Cerebellar nuclear complex (tissue), 1 donor: ENCODE results near the gene OBI1.
"Not testable (repeated sequence)": the region's sequence is repeated elsewhere in the genome, so short reads cannot be mapped to it uniquely, and the experiment has no call there.

Experiments
- DNase-seq, 2 experiments: peaks; one replicate each; lab custom pipeline; 2025; lab: John Stamatoyannopoulos, UW

Gene OBI1

DNA sequence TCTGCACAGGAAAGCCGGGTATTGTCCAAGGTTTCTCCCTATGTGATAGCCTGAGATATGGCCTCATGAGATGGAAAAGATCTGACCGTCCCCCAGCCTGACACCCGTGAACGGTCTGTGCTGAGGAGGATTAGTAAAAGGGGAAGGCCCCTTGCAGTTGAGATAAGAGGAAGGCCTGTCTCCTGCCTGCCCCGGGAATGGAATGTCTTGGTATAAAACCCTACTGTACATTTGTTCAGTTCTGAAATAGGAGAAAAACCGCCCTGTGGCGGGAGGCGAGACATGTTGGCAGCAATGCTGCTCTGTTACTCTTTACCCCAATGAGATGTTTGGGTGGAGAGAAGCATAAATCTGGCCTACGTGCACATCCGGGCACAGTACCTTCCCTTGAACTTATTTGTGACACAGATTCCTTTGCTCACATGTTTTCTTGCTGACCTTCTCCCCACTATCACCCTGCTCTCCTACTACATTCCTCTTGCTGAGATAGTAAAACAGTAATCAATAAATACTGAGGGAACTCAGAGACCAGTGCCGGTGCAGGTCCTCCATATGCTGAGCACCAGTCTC, 11.8 kb downstream of the OBI1 start:
- DNase-seq: not testable (repeated sequence)

DNA sequence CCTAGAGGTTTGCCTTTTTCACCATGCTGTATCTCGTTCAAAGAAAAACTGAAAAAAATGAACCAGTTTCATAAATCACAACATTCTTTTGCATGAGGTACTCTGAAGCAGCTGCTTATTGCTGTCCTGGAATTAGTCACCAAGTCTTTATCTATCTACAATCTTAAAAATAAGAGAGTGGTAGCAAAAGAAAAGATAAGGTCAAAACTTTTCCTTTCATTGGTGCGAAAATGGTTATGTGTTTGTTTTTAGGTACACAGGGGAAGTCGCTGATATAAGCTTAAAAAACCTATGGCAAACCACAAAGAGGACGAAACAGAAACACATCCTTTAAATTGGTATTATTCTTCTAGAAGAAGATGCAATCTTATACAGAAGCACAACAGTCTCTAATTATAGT, 20.7 kb downstream of the OBI1 start:
- DNase-seq: no peak

DNA sequence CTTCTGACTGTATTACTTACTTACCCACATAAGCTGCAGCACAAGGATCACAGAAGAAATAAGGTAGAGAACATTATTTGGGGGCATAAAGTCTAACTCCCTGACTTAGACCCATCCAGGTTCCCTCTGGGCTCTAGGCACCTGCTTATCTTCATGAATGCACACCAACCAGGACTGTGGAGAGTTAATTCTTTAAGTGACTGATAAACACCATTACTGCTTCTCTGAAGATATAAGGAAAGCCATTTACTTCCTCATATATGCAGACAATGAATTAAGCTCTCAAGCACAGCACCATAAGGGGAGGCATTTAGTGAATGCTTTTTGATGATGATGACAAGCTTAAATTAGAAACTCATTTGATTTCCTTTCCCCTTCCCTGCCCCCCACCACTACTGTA, 22.5 kb downstream of the OBI1 start:
- no peak for DNase-seq

DNA sequence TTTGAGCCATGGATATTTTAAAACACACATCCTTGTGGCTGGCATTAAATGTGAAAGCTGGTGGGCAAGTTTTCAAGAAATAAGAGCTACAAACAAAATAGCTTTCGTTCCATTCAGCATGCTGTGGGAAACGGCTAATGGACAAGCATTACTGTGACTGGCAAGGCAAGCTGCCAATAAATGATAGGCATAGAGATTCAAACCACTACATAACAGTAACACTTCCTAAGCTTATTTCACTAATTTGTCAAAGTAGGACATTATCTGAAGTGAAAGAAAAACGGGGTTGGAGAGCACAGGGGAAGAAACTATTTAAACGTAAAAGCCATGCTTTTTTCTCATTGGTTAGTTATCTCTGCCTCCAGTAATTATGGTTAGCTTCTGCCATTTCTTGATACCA, 26.0 kb downstream of the OBI1 start:
- DNase-seq: no peak

DNA sequence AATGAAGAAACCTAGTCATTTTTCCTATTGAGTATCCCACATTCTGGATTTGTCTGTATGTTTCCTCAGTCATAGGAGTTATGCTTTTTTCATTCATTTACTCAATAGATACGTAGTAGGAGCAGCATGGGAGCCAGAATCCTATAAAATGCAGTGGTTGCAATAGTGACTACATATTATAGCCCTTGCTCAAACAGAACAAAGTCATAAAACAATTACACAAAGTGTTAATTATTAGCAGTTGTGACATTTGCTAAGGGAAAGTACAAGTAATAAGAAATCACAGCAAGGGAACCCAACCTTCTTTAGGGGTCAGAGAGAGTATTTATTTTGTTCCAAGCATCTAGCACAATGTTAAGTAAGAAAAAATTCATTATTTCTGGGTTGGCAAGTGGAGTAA, 27.9 kb downstream of the OBI1 start:
- no peak for DNase-seq

DNA sequence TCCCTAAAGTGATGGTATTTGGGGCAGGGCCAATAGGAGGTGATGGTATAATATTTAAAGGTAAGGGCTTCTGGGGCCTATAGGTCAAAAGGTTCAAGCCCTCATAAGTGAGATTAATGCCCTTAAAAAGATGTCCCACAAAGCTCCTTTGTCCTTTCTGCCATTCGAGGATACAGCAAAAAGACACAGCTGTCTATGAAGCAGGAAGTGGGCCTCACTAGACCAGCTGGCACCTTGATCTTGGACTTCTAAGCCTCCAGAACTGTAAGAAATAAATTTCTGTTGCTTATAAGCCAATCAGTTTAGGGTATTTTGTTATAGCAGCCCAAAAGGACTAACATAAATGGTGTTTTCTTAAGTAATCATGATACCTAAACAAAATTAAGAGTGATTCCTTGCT, 28.4 kb downstream of the OBI1 start:
- DNase-seq: no peak

DNA sequence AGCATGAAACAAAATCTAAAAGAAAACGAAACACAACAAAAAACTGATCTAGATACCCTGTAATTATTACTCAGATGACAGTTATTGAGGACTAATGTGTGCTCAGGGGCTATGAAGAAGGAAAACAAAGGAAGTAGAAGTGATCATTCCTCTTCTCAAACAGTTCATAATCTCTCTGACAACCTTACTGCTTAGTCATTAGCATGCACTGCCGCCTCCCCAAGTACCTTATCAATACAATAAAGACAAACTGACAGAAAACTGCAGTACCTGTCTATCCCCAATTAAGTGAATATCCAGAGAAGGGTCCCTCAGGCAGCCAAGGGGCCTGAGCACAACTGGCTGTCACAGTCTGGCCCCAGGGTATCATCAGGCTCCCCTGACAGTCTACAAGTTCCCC, 33.6 kb downstream of the OBI1 start:
- no peak for DNase-seq

DNA sequence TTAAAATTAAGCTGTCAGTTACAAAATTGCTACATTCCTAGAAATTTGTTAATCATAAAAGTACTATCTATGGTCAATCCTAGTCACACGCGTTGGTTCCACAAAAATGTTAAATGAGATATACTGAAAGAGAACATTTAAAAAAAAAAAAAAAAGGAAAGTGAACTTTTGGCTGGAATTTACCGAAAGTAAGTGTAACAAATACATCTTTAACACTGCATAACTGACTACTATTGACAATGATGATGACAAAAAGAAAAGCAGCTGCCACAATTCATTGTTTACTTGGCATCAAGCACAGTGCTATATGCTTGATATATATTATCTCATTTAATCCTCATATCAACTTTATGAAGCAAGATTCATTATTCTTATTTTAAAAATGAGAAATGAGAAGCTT, 35.8 kb downstream of the OBI1 start:
- DNase-seq: no peak

DNA sequence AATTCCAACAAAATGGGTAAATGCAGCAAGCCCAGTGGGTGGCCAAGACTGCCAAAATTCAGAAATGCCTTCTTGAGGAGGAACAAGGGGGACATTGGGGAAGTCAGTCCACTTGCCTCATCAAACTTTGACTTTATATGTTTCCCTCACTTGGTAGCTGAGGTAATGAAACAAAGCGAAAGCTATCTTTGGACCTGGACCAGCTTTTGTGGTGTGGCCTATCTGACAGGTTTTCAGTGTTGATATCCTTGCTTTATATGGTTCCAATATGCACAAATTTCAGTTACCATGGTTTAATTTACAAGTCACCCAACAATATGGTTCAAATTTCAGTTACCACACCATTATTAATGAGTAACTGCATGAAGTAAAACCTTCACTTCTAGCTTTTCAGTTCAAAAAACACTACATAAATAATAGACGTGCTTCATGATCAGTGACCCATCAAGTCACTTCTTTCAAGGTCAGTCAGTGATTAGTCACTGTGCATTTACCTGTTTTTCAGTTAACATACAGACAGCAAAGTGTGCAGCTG, 38.0 kb downstream of the OBI1 start:
- no peak for DNase-seq

DNA sequence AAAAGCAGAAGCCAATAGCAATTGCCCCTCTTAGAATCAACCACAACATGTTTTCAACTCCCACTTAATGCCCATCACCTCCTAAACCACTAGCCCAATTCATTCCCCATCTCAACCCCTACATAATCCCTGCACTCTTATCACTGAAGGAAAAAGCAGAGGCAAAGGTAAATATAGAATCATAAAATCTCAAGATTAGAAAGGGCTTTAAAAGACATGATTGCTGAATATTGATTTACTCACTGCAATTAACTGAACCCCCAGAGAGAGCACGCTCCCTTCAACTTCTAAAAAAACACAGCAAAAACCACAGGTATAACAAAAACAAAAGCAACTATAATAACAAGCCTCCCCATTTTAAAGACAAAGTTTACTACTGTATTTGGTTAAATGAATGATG, 40.5 kb downstream of the OBI1 start:
- no peak for DNase-seq

DNA sequence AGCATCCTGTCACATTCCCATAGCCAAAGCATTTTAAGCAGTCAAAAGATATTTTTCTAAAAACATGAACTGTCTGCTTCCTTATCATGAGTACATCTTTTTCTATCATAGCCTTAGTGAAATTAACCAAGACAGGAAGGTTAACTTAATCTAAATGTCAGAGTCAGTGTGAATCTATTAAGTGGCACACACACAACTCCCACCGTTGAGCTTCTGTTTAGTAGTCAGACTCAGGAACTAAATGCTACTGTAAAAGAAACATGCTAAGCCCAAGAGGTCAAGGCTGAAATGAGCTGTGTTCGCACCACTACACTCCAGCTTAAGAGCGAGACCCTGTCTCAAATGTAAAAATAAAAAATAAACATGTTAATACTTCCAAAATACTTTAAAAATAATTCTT, 47.9 kb downstream of the OBI1 start:
- DNase-seq: no peak

DNA sequence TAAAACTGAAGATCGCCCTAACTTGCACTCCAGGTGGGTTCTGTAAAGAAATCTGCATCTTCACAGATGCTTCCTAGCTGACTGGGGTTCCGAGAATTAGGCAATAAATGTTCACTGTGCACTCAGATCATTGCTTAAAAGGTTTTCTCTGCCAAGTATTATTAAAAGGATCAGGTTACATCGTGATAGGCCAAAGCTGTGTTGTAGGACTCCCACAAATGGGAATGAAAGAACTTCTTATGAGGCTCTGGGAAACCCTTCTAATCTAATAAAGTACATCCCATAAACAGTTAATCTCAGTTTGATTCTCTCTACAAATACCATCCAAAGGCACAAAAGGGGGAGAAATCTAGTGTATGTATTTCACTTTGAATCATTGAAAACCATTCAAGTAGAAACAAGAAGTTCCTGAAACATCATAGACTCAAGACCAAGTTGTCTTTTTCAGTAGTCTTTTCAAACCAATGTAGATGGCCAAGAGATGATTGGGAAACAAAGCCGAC, 48.5 kb downstream of the OBI1 start:
- no peak for DNase-seq

DNA sequence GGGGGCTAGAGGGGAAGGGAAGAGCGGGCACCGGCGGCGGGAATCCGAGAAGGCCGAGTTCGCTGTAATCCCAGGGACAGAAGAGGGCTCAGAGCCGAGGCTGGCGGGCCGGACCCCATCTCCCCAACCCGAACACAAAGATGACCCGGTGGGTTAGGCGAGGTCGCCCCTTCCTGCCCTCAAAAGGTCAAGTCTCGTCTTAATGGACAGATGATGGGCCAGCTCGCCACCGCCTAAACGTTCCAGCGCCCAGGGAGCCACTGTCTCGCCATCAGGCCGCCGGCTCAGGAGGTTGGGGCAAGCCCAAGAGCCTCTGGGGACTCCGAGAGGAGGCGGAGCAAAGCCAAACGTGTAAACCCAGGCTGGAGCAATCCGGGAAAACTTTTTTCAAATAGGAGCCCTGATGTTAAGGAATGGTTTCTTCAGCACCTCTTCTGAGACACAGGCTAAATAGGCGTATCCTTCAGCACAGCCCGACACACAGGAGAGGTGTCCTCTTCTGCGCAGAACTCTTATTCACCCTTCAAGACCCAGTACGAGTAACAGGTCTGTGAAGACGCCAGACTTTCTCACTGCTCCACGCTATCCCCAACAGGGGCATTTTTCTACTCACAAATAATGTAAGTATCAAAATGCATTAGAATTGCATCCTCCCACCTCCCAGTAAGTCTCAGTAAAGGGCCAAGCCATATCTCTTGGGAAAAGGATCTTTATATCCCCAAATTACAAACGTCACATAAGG, 49.3 kb downstream of the OBI1 start:
- no peak for DNase-seq

DNA sequence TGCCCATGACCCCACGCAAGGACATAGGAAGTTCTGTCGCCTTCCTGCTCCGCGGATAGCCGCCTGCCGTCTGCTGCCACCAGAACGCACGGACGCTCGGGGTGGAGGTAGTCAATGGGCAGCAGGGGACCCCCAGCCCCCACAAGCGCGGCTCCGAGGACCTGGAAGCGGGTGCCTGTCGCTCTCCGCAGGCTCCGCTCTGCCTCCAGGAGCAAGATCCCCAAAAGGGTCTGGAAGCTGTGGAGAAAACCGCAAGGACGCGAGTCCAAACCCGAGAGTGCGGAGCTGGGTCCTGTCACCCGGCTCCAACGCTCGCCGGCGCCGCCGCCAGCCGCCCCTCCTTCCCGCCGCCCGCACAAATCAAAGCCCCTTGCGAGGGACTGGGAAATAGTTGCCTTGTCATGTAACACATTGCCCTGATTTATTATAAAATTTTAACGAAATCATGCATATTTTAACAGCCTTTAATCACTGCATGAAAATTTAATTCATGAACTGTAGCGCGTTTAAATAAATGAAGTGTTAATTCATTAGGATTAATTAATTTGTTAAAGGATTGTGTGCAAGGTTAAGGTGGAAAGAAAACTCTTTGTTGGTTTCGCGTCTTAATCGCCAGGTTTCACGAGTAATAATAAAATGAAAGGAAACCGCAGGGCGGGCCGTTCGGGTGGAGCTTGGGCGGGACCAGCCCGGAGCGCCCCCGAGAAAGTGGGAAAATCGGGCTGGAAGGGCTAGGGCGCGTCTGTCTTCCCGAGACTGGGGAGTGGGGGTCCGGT, 50.1 kb downstream of the OBI1 start:
- DNase-seq: no peak

DNA sequence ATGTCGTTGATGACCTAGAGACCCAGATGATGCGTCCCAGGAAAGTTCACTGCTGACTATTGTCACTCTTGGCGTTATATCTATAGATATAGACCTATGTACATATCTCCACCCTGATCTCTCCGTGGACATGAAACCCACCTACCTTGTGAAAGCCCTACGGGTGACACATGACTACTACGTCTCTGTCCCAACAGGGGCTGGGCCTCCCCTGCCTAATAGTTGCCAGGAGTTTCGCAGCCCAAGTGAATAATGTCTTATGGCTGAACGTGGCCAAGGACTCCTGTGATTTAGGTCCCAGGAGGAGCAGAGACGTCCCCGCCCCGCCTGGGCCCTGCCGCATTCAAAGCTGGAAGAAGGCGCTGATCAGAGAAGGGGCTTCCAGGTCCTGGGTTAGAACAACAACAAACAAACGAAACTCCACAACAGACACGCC, 50.7 kb downstream of the OBI1 start:
- no peak for DNase-seq

DNA sequence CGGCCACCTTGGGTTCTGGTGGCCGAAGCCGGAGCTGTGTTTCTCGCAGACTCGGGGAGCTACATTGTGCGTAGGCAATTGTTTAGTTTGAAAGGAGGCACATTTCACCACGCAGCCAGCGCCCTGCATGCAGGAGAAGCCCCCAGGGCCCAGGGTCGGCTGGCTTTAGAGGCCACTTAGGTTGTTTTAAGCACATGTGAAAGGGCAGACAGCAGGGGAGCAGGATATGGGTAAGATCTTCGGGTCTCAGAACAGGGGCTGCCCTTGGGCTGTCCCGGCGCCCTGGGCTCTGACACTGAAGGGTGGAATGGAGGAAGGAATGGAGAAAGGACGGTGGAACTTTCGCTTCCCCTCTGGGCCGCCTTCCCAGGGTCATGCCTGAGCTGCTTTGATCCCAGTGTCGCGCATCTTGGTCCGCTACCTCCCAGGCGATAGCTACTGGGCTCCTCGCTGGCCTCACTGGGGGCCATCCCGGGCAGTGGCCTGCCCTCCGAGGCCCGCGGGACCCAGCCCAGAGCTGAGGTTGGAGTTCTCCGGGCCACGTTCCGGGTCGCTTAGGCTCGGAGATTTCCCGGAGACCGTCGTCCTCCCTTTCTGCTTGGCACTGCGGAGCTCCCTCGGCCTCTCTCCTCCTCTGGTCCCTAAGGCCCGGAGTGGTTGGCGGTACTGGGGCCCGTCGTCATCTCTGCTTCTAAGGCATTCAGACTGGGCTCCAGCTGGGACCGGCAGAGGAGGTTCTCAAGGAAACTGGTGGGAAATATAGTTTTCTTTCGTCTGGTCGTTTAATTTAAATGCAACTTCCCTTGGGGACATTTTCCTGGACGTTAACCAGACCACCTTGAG, 51.3 kb downstream of the OBI1 start:
- no peak for DNase-seq

DNA sequence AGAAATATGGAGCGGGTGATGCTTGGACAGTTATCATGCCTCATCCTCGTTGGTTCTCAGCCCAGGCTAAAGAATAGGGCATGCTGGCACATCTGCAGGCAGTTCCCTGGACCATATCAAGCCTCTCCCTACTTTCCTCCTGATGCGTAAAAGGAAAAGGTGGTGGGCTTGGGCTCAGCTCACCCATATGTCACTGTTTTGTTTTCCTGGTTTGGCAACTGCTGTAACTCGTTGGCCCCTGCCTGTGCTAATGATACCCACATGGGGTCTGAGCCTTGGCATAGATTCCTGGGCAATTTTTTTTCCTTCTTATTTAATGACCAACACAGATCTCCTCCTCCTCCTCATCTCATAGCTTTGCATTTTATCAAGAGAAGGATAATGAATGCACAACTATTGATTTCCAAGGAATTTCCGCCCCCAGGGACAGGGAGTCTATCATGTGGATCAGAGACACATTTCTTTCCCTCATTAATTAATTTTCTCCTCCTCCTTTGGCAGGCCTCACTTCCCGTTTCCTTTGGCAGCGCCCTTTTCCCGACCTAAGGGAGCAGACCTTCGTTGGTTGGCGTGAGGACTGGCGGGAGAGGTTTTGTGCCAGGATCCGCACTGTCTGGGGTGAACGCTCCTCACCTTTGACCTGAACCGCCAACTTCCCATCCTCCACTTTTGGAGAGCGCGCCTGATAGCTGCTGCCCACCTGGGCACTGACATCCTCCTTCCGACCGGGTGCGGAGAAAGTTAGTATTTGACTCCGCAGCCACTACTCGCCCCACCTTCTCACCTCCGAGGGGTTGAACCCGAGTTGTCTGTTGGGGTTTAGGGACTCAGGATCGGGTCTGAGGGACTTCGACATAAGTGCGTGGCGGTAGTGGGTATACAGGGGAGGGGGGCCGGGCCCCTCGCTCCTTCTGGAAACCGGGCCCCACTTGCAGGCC, 52.2 kb downstream of the OBI1 start:
- no peak for DNase-seq

DNA sequence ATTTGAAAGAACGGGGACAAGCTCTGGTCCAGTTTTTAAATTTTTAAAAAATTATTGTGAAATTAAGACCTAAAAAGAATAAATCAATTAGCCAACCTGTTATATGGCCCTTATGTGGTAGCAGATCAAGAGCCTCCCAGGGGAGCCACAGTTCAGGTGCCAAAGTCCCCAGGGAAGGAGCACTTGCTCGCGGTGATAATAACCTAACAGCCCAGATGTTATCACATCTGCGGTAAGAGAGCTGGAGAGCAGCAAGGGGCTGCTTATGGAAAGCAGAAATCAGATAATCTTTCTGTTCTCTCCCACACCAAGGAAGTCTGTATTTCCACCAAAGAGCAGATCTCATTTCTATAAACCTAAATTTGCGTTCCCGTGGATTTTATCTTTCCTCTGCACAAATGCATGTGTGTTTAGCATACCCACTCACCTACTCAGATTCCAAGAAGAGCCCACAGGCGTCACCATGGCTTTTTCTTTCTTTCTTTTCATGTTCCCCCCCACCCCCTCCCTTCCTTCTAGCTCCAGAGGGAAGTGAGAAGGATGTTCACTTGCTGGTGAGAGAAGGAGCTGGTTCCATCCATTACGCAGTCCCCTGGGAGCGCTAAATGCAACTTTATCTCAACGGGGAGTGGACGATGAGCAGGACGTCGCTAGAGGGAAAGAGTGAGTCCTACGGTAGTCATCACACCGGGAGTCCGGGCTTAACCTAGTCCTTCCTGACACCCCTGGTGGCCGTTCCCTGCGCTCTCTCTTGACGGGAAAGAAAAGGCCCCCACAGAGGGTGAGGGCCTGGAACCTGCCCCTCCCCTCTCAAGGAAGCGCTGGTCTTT, 54.0 kb downstream of the OBI1 start:
- no peak for DNase-seq

DNA sequence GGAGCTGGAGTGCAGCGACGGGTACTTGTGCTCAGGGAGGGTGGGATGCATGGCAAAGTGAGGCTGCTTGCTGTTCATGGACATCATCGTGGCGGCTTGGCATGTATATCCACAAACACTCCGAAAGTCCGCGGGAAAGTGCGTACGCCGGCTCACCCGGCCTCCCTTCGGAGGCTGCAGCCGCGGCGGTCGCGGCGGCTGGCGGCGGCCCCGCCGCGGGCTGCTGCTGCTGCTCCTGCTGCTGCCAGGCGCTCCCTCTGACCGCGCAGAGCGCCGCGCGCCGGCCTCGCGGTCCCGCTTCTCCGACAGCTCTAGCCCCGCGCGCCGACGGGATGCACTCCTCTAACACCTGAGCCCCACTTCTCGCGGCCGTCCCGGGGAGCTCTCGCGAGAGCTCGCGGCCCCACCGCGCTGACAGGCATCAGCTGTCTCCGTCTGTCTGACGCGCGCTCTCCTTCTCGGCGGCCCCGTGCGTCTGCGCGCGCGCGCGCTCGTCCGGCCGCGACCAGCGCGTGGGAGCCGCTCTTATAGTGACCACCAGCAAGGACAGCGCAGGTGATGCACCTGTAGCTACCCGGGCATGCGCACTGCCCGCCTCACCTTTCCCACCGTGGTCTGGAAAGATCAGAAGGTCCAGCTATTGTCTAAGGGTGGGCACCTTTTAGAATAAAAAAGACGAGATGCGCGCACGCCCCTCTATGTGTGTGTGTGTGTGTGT, 55.6 kb downstream of the OBI1 start, which contains the start of gene POU4F1:
TSS of gene POU4F1 (minus strand) at position 313 of the 718 bp plus-strand sequence. CDS start at position 87, 226 bp downstream.
- no peak for DNase-seq
